ENCODE data around the gene MTA1. TPM values are rescaled to one million over a fixed set of nuclear protein-coding genes. Genes with fewer than 3 reads are reported as not detected.

MTA1 gene
- total RNA-seq, 2 experiments from 2014 or later, result 136 to 152 TPM

DNA sequence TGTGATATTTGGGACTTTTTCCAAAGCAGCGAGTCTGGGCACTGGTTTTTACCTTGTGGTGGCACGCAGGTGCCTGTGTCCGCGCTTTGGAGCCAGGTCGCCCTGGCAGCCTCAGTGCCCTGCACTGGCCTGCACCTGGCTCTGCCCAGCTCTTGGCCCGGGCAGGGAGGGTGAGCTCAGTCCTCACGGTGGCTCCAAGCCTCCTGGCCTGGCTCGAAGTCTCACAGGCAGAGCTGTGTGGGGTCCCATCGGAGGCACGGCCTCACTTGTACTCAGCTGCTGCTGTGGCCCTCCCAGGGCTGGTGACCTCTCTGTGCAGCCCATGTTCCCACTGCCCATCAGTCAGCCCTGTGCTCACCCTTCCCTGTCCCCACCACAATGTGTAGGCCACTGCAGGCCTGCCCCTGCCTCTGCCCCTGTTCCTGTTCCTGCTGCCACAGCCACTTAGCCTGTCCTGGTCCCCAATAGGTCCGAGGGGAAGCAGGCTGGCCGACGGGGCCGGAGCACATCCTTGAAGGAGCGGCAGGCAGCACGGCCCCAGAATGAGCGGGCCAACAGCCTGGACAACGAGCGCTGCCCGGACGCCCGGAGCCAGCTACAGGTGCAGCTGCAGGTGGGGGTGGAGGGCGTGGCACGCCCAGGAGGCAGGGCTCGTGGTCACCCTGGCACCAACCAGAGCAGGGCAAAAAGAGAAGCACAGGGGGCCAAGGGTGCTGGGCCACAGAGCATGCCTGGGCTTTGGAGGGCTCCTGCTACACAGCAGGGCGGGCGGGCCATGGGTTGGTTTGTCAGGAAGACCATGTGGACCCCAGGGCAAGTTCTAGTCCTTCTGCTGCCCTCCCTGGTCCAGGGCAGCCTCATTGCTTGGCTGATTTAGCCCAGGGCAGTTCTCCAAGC is 37.9 kb upstream of the MTA1 start:
- Mint-ChIP-seq H3K27ac (no peak overlapping the region), H3K36me3 (ENCODE audit: low read depth) (no peaks in the 10 kb centered on the region), H3K27me3 (no peaks in the 10 kb centered on the region), H3K4me3 (no peak overlapping the region), H3K4me1 (no peaks in the 10 kb centered on the region), H3K9me3 (ENCODE audit: low read depth) (no peaks in the 10 kb centered on the region)
- ATAC-seq (no peak), DNase-seq (no peak)
- ChIA-PET CTCF (interaction anchor here (1.5 kb wide), 1 partner anchor 11 kb away, joined by 6 read pairs; no protein-coding TSS in a partner anchor), POLR2A (no interaction called here)
- intact Hi-C loops (cut with DNase I, micrococcal nuclease), result no loop called here

- intact Hi-C loops (cut with DNase I, micrococcal nuclease), result no loop called here
- CTCF ChIA-PET, result interaction anchor here (1.4 to 1.5 kb wide), 2 partner anchors 9 to 12 kb away, joined by 3 to 6 read pairs; no protein-coding TSS in a partner anchor
- Mint-ChIP-seq H3K27me3 (no peaks in the 10 kb centered on the region), H3K36me3 (ENCODE audit: low read depth) (no peaks in the 10 kb centered on the region), H3K4me1 (no peaks in the 10 kb centered on the region), H3K27ac (no peak overlapping the region), H3K4me3 (no peak overlapping the region), H3K9me3 (ENCODE audit: low read depth) (no peaks in the 10 kb centered on the region)
- DNase-seq, result no peak
- ATAC-seq, result no peak
- POLR2A ChIA-PET, result no interaction called here
Measured at GRCh38 chr14:105382343-105383082, 37.1 kb upstream of the MTA1 start.

DNA sequence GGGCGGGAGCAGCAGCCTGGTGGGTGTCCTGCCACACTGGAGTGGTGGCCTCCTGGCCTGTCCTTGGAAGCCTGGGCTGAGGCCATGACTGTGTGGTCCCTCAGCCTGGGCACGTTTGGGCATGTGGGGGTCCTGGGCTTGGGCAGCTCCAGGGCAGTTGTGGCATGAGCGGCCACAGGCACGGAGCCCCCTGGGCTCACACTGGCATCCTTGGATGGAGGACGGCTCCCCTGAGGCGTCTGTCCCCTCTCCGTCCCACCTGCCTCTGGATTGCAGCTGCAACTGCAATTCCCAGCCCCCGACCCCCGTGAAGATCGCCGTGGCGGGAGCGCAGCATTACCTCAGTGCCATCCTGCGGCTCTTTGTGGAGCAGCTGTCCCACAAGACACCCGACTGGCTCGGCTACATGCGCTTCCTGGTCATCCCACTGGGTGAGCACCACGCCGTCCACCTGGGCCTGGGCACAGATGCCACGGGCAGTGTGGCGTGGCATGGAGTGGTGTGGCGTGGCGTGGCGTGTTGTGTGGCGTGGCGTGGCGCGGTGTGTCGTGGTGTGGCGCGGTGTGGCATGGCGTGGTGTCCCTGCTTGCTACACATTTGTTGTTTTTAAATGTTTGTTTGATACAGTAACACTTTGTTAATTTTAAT is 36.4 kb upstream of the MTA1 start:
- H3K27me3 Mint-ChIP-seq, result no peaks in the 10 kb centered on the region
- no peak for ATAC-seq
- DNase-seq, result no peak
- intact Hi-C loops (cut with DNase I, micrococcal nuclease), result no loop called here
- no peaks in the 10 kb centered on the region for H3K36me3 Mint-ChIP-seq (ENCODE audit: low read depth)
- CTCF ChIA-PET, result interaction anchor here (0.7 to 1.4 kb wide), 2 partner anchors 10 to 165 kb away, joined by 3 read pairs; no protein-coding TSS in a partner anchor
- no peaks in the 10 kb centered on the region for H3K9me3 Mint-ChIP-seq (ENCODE audit: low read depth)
- no peak overlapping the region for H3K27ac Mint-ChIP-seq
- POLR2A ChIA-PET, result no interaction called here
- H3K4me1 Mint-ChIP-seq, result no peaks in the 10 kb centered on the region
- H3K4me3 Mint-ChIP-seq, result no peak overlapping the region

GRCh38 chr14:105384041-105384557 is 35.5 kb upstream of the MTA1 start:
- DNase-seq (no peak), ATAC-seq (no peak)
- Mint-ChIP-seq H3K27me3 (no peaks in the 10 kb centered on the region), H3K27ac (no peak overlapping the region), H3K4me3 (no peak overlapping the region), H3K9me3 (ENCODE audit: low read depth) (no peaks in the 10 kb centered on the region), H3K4me1 (no peaks in the 10 kb centered on the region), H3K36me3 (ENCODE audit: low read depth) (no peaks in the 10 kb centered on the region)
- POLR2A ChIA-PET, result no interaction called here
- CTCF ChIA-PET, result interaction anchor here (0.6 to 1.4 kb wide), 3 partner anchors 11 to 165 kb away, joined by 3 read pairs; no protein-coding TSS in a partner anchor
- intact Hi-C loops (cut with DNase I, micrococcal nuclease), result no loop called here

DNA sequence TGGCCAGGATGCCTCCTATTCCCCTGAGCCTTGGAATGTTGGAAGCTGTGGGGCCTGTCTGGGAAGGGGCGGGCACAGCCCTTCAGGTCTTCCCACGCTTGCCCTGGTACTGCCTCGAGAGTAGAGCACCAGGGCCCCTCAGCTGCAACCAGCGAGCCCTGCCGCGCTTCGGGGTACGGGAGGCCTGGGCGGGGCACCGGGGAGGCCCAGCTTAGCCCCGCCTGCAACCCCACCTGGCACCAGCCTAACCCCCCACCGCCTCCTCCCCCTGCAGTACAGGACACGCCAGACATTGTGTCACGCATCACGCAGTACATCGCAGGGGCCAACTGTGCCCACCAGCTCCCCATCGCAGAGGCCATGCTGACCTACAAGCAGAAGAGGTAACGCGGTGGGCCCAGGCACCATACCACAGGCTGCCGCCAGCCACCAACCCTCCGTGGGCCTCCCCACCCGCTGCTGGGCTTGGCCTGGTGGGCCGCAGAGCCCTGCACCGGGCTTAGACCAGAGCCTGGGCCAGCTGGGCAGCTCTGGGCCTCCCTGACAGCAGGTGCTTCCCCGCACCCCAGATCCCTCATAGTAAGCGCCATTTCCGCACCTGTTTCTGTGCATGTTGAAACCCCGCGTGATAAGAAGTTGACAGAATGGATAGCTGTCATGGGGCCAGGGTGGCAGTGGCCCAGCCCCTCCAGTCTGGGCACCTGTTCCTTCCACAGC is 34.9 kb upstream of the MTA1 start:
- Mint-ChIP-seq H3K27ac (no peak overlapping the region), H3K36me3 (ENCODE audit: low read depth) (no peaks in the 10 kb centered on the region), H3K9me3 (ENCODE audit: low read depth) (no peaks in the 10 kb centered on the region), H3K4me3 (no peak overlapping the region), H3K4me1 (no peaks in the 10 kb centered on the region), H3K27me3 (no peaks in the 10 kb centered on the region)
- POLR2A ChIA-PET, result interaction anchor here (0.6 kb wide), 1 partner anchor 17 kb away, joined by 3 read pairs; no protein-coding TSS in a partner anchor
- DNase-seq (no peak), ATAC-seq (no peak)
- CTCF ChIA-PET, result interaction anchor here (0.6 kb wide), 1 partner anchor 21 kb away, joined by 3 read pairs; no protein-coding TSS in a partner anchor
- intact Hi-C loops (cut with DNase I, micrococcal nuclease), result no loop called here

DNA sequence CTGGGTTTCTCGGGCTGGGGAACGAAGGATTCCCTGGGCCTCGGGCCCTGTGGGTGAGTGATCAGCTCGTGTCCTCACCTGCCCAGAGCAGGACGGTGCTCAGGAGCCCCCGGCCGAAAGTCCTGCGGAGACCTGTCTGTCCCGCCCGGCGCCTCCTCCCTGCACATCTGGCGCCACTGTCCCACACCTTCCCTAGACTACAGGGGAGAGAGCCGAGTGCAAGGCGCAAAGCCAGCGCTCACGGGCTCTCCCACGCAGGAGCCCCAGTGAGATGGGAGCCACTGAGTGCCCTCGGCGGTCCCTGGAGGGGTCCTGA is 34.3 kb upstream of the MTA1 start:
- Mint-ChIP-seq H3K9me3 (ENCODE audit: low read depth) (no peaks in the 10 kb centered on the region), H3K27ac (no peak overlapping the region), H3K27me3 (no peaks in the 10 kb centered on the region), H3K4me1 (no peaks in the 10 kb centered on the region), H3K4me3 (no peak overlapping the region), H3K36me3 (ENCODE audit: low read depth) (no peaks in the 10 kb centered on the region)
- intact Hi-C loops (cut with DNase I, micrococcal nuclease), result no loop called here
- DNase-seq (no peak), ATAC-seq (no peak)
- POLR2A ChIA-PET, result no interaction called here
- CTCF ChIA-PET, result no interaction called here

DNA sequence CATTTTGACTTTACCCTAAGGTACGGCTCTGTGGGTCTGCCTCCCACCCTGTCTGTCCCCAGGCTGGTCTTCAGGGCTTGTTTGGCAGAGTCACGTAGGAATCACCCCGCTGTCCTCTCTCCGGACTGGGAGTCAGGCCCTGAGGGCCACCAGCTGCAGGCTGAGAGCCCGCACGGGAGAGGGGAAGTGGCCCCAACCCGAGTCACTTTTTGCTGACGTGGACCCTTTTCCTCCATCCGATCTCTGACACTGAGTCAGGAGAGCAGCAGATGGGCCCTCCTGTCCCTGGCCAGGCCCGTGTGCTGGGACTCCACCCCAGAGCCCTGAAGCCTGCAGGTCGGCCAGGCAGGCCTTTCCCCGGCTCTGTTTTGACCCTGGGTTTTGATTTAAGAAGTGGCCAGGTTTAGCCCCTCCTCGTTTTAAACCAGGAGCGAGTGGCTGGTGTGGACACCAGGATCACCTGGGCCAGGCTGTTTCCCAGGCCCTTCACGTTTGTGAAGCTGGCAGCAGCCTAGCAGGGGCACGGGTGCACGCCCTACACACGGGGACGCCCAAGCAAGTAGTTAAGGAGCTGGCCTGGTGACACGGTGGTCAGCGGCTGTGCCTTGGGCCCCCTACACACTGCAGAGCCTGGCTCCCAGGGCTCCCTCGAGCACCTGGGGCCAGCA is 33.8 kb upstream of the MTA1 start:
- CTCF ChIA-PET, result no interaction called here
- POLR2A ChIA-PET, result no interaction called here
- no peaks in the 10 kb centered on the region for H3K9me3 Mint-ChIP-seq (ENCODE audit: low read depth)
- intact Hi-C loops (cut with DNase I, micrococcal nuclease), result no loop called here
- H3K27ac Mint-ChIP-seq, result no peak overlapping the region
- H3K36me3 Mint-ChIP-seq (ENCODE audit: low read depth), result no peaks in the 10 kb centered on the region
- no peak for DNase-seq
- ATAC-seq, result no peak
- no peak overlapping the region for H3K4me3 Mint-ChIP-seq
- no peaks in the 10 kb centered on the region for H3K27me3 Mint-ChIP-seq
- no peaks in the 10 kb centered on the region for H3K4me1 Mint-ChIP-seq

- ChIA-PET CTCF (interaction anchor here (0.6 kb wide), 1 partner anchor 1144 kb away, joined by 3 read pairs; no protein-coding TSS in a partner anchor), POLR2A (no interaction called here)
- H3K27me3 Mint-ChIP-seq, result no peaks in the 10 kb centered on the region
- H3K9me3 Mint-ChIP-seq (ENCODE audit: low read depth), result no peaks in the 10 kb centered on the region
- no peak overlapping the region for H3K4me3 Mint-ChIP-seq
- ATAC-seq (no peak), DNase-seq (no peak)
- H3K27ac Mint-ChIP-seq, result no peak overlapping the region
- H3K4me1 Mint-ChIP-seq, result no peaks in the 10 kb centered on the region
- intact Hi-C loops (cut with DNase I, micrococcal nuclease), result no loop called here
- no peaks in the 10 kb centered on the region for H3K36me3 Mint-ChIP-seq (ENCODE audit: low read depth)
Measured at GRCh38 chr14:105386581-105387529, 32.8 kb upstream of the MTA1 start.

DNA sequence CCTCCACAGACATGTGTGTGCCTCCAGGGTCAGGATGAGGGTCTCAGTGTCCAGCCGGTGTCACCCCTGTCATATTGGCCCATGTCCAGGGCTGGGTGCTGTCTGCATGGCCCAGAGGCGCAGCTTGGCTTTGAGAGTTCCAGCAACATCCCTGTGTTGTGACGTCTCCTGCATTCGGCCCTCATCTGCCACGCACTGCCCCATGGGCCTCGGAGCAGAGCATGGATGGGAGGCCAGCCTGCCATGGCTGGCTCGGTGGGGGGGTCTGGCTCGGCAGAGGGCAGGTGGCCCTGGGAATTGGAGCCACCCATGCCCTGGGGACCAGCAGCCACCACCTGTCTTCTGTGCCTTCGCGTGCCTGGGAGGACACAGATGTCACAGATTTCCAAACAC is 32.1 kb upstream of the MTA1 start:
- POLR2A ChIA-PET, result no interaction called here
- DNase-seq, result no peak
- intact Hi-C loops (cut with DNase I, micrococcal nuclease), result no loop called here

More for the DNA sequence above, 32.1 kb upstream of the MTA1 start:
- H3K27ac Mint-ChIP-seq, result no peak overlapping the region
- H3K27me3 Mint-ChIP-seq, result no peaks in the 10 kb centered on the region
- no peaks in the 10 kb centered on the region for H3K9me3 Mint-ChIP-seq (ENCODE audit: low read depth)
- no peak overlapping the region for H3K4me3 Mint-ChIP-seq
- no peak for ATAC-seq
- CTCF ChIA-PET, result interaction anchor here (0.6 kb wide), 1 partner anchor 1143 kb away, joined by 3 read pairs; no protein-coding TSS in a partner anchor
- no peaks in the 10 kb centered on the region for H3K36me3 Mint-ChIP-seq (ENCODE audit: low read depth)
- no peaks in the 10 kb centered on the region for H3K4me1 Mint-ChIP-seq

Measured in activated CD4-positive, alpha-beta T cell treated with anti-CD3 and anti-CD28 coated beads for 36 hours (primary cell).